C4-2B (cell line): ENCODE measurements around the gene ALOX5.

ENCODE experiments used
- H3K27ac ChIP-seq: fragments of 450-650 bp; 2 replicates; pipeline ENCODE4 v1.5.1; 2017
- ZFX ChIP-seq: fragments of 450-650 bp; IDR thresholded peaks from 2 replicates; pipeline ENCODE4 v1.6.1; 2017
- TF ChIP-seq, protein P1 (sequence below): fragments of 450-650 bp; conservative IDR thresholded peaks from 2 replicates; pipeline ENCODE4 v1.5.1; 2017; ENCODE audit warnings: mild to moderate bottlenecking

ALOX5 gene

DNA sequence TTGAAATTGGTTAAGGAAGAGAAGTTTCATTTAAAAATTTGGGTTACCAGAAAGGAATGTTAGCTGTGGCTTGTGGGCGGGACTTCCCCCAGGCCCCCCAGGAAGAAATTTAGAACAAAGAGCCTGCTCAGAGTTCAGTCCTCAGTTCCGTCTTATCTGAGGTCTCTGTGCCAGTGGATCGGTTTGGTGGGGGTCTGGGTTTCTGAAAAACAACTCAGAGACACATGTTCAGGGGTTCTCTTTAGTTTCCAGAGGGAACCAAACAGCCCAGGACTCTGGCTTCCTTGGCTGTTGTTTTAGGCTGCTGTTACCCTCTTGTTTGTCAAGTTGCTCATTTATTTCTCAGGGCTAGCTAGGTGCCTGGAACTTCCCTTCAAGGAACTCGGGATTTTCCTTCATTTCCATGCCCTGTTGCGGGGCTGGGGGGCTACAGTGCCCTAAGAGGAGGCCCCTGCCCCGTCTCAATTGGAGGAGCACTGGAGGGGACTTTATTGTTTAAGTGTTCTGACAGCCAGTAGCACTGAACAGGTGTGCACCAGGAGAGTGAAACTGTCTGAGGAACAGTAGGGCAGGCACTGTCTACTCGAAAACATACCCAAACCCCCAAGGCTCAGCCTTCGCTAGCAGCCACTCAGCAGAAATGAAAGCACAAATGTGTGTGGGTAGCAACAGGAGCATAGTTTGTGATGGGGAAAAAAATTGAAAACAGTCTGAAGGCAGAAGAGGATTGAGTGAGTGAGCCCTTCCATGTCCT, 59.9 kb downstream of the ALOX5 start:
- TF ChIP-seq, protein P1, sequence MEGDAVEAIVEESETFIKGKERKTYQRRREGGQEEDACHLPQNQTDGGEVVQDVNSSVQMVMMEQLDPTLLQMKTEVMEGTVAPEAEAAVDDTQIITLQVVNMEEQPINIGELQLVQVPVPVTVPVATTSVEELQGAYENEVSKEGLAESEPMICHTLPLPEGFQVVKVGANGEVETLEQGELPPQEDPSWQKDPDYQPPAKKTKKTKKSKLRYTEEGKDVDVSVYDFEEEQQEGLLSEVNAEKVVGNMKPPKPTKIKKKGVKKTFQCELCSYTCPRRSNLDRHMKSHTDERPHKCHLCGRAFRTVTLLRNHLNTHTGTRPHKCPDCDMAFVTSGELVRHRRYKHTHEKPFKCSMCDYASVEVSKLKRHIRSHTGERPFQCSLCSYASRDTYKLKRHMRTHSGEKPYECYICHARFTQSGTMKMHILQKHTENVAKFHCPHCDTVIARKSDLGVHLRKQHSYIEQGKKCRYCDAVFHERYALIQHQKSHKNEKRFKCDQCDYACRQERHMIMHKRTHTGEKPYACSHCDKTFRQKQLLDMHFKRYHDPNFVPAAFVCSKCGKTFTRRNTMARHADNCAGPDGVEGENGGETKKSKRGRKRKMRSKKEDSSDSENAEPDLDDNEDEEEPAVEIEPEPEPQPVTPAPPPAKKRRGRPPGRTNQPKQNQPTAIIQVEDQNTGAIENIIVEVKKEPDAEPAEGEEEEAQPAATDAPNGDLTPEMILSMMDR, result no peak
- TF ChIP-seq ZFX, result no peak
- H3K27ac ChIP-seq, result no peak overlapping the region

DNA sequence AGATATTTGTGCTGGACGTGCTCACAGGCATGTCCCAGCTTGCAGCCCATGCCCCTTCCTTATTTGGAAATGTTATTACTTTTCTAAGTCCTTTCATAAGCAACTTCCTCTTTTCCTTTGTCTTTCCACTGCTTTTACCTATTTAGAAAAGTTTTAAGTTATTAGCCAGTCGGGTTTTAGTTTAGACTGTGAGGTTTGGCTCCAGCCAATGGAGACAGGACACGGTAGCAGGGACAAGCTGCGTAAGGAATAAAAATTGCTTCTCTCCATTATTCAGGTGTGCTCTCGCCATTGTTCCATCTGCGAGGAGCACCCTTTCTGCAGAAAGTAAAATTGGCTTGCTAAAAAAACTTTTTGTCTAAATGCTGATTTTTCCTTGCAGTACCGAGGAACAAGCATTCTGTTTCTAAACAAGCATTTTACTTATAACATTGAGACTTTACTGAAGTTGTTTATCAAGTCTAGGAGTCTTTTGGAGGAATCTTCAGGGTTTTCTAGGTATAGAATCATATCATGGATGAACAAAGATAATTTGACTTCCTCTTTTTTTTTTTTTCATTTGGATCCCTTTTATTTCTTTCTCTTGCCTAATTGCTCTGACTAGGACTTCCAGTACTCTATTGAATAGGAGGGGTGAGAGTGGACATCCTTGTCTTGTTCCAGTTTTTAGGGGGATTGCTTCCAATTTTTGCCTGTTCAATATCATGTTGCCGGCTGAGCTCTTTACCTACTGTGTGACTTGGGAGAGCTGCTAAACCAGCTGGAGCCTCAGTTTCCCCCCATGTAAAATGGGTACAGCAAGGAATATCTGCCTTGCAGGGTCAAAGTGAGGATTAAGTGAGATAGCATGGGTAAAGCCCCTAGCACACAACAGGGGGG, 63.8 kb downstream of the ALOX5 start:
- H3K27ac ChIP-seq, result no peak overlapping the region
- TF ChIP-seq, protein P1, result no peak
- TF ChIP-seq ZFX, result no peak

DNA sequence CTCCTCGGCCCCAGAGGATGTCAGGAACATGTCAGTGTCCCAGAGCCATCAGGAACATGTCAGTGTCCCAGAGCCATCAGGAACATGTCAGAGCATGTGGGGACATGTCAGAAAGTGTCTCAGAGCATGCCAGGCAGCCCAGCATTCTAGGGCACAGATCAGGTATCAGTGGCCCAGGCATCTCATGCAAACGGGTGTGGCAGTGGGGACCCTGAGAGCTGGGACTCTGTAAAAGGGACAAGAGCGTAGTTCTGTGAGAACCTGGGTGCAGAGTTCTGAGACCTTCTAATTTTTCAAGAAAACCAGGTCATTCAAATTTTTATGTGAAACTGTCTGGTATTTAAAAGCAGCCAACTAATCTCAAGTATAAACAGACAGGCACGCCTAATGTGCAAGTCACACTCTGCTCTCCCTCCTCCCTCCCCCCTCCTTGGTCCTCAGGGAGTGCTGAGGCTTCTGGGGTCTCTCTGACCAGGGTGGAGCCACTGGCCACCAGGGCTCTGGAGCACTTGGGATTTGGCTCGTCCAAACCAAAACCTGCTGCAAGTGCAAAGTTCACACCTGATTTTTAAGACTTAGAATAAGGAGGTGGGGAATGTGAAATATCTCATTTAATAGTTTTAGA, 64.6 kb downstream of the ALOX5 start:
- TF ChIP-seq, protein P1, result no peak
- TF ChIP-seq ZFX, result no peak
- H3K27ac ChIP-seq, result no peak overlapping the region

DNA sequence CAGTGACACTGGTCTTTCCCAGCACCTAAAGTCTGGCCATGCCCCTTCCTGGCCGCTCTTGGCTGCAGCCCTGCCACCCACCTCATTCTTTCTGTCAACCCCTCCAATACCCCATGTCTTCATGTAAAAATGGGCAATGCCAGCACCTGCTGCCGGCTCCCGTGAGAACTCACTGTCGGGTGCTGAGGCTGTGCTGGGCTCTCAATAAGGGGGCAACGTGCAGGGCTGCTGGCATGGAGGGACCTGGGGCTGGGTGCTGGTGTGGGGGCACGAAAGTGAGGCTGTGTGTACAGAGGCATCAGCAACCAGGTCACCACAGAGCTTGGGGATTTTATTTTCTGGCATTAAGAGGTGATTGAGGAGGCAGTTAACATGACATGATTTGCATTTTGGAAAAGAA, 65.3 kb downstream of the ALOX5 start:
- H3K27ac ChIP-seq, result no peak overlapping the region
- TF ChIP-seq, protein P1, result no peak
- TF ChIP-seq ZFX, result no peak

DNA sequence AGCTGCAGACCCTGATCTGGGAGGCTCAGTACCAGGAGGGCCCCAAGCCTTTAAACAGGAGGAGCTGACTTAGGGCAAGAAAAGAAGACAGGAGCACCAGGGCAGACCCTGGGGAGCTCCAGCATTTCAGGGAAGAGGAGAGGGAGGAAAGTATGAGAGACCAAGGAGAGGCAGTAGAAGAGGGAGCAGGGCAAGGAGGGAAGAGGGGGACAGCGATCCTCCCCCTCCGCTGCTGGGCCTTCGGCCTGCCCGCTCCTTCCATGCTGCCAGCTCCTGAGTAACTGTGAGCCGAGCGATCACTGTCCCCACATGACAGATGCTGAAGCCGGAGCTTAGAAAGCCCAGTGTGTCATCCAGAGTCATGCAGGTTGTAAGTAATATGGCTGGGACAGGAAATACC, 65.9 kb downstream of the ALOX5 start:
- TF ChIP-seq ZFX, result no peak
- TF ChIP-seq, protein P1, result no peak
- H3K27ac ChIP-seq, result no peak overlapping the region

DNA sequence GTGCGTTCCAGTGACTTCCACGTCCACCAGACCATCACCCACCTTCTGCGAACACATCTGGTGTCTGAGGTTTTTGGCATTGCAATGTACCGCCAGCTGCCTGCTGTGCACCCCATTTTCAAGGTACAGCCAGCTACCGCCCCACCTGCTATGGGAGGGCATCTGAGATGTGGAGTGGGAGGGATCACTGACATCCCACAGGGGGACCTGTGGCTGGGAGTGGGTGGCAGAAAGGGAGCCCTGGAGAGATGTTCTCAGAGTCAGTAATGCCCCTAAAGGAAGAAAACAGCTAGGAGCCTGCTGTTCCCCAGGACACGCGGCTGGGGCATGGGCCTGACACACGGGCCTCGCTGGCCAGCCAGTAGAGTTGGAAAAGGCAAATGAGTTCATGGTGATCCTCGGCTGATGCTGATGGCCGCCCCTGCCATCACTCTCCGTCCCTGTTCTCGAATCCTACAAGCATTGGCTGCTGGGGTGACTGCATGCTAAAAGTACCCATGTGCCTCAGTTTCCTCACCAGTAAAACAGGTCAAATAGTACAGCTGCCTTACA, 66.6 kb downstream of the ALOX5 start:
- H3K27ac ChIP-seq, result no peak overlapping the region
- no peak for TF ChIP-seq ZFX
- TF ChIP-seq, protein P1, result no peak
